HCEC 1CT (cell line): ENCODE data around the gene THAP9.

ENCODE experiments used
- DNase-seq: peaks from one replicate; pipeline ENCODE4 v3.0.0-alpha.2; 2017

THAP9 gene

GRCh38 chr4:82969414-82969813 lies 68.9 kb downstream of the THAP9 start:
- no peak for DNase-seq
